Activated T-cell treated with anti-CD3 and anti-CD28 coated beads, Interleukin-2, amount 50 U/mL, for 72 hours (primary cell): ENCODE results near the gene ZNF83. TPM values are rescaled to one million over a fixed set of nuclear protein-coding genes. Genes with fewer than 3 reads are reported as not detected.
A peak's percentile ranks its signal among the peaks of the same experiment; 100 is the strongest.
"Not testable (repeated sequence)": the region's sequence is repeated elsewhere in the genome, so short reads cannot be mapped to it uniquely, and the experiment has no call there.

ENCODE experiments used
- ATAC-seq, 2 donors: fragments of 150-1000 bp; cut with Tn5 transposase; replicated peaks in 1 of 2; 2 replicates each; pipeline ENCODE4 v1.10.0; 2021; ENCODE audit warnings: moderate library complexity in 2 of 2, mild to moderate bottlenecking in 1 of 2
- DNase-seq, 2 donors: peaks; one replicate each; pipeline ENCODE4 v3.0.0; 2021 to 2022; ENCODE audit warnings: mixed read lengths in 1 of 2
- H3K27ac Mint-ChIP-seq: one replicate; pipeline ENCODE4 v1.8.0; 2022; ENCODE audit warnings: mild to moderate bottlenecking, moderate library complexity, mixed read lengths
- H3K27me3 Mint-ChIP-seq: one replicate; pipeline ENCODE4 v1.8.0; 2022; ENCODE audit warnings: low read depth, mixed read lengths
- H3K36me3 Mint-ChIP-seq, 2 donors: one replicate each; pipeline ENCODE4 v1.8.0; 2022; ENCODE audit warnings: mixed read lengths in 2 of 2, mild to moderate bottlenecking in 1 of 2; ENCODE audit not compliant: insufficient read depth in 2 of 2
- H3K4me1 Mint-ChIP-seq: one replicate; pipeline ENCODE4 v1.8.0; 2022; ENCODE audit warnings: low read depth, mixed read lengths
- H3K4me3 Mint-ChIP-seq, 2 donors: one replicate each; pipeline ENCODE4 v1.8.0; 2022; ENCODE audit warnings: mild to moderate bottlenecking in 2 of 2, mixed read lengths in 2 of 2, moderate library complexity in 2 of 2
- H3K9me3 Mint-ChIP-seq, 2 donors: one replicate each; pipeline ENCODE4 v1.8.0; 2022; ENCODE audit warnings: mixed read lengths in 2 of 2
- total RNA-seq, 2 donors: library from RNA; stranded (reverse); gene quantifications; one replicate each; pipeline ENCODE4 v1.2.3, GENCODE V29; 2022

Gene ZNF83
- 10 to 100 TPM; 47.4 to 52.8 TPM for total RNA-seq

DNA sequence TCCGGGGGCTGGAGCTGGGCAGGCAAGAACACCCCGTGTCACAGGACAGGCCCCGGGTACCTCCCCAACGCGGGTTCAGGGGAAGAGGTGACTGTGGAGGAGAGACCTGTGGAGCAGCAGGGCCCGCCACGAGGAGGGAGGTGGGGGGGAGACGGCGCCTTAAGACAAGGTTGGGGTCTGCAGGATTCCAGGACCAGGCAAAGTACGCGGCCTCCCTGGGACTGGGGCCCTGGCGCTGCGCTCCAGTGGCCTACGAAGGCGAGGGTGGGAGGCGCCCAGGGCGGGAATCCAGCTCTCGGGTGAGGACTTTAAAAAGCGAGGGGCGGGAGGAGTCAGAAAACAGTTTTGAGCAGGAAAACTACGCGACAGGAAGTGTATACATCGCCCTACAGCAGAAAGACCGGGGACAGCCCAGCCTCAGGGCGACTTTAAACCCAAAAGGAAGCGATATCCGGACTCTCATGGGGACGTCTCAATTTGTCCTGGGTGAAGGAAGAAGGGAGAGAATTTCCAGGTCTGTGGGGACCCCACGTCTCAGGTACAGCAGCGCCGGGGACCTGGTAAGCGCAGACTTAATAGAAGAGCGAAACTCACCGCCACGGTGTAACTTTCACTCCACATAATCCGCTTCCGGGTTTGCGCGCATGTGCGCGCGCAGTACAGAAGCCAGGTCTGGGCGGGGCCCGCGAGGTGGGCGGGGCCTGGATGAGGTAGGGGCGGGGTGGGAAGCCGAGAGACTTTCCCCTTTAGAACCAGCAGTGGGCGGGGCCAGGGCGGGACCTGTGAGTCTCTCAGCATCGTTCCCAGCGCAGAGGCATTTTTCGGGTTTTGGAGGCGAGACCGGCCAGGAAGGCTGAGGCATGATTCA, at the start of gene ZNF83:
Gene ZNF83, minus strand, starts transcription at position 638 of the 868 bp plus-strand sequence.
- Mint-ChIP-seq H3K27me3 (no peaks in the 10 kb centered on the region), H3K36me3 (peaks cover 8 to 38% of the 10 kb centered on the region in 2 donors), H3K27ac (peak within 1 kb of the TSS; percentile 94), H3K9me3 (peaks cover 3 to 9% of the 10 kb centered on the region in 2 donors), H3K4me1 (peaks cover 16% of the 10 kb centered on the region), H3K4me3 (peak within 1 kb of the TSS; percentile 96 to 99)
- ATAC-seq (peak; percentile 95 to 98), DNase-seq (peak; percentile 90 to 97)

DNA sequence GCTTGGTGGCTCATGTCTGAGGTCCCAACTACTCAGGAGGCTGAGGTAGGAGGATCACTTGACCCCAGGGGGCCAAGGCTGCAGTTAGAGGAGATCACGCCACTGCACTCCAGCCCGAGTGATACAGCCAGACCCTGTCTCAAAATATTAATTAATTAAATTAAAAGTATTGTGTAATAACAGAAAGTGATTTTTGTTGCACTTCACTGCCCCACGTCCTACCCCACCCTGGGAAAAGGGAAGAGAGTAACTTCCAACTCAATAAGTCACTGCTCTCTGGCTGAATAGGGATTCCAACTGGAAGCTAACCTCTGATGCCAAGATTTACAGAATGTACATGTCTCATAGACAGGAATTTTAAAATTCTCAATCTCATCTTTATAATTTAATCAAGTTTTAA, 49.5 kb upstream of the ZNF83 start:
- Mint-ChIP-seq H3K4me3 (no peak overlapping the region), H3K36me3 (peaks cover 14 to 19% of the 10 kb centered on the region in 2 donors), H3K4me1 (peaks cover 49% of the 10 kb centered on the region), H3K27me3 (no peaks in the 10 kb centered on the region), H3K9me3 (peaks cover 0 to 2% of the 10 kb centered on the region in 2 donors), H3K27ac (no peak overlapping the region)
- ATAC-seq (no peak), DNase-seq (no peak)

DNA sequence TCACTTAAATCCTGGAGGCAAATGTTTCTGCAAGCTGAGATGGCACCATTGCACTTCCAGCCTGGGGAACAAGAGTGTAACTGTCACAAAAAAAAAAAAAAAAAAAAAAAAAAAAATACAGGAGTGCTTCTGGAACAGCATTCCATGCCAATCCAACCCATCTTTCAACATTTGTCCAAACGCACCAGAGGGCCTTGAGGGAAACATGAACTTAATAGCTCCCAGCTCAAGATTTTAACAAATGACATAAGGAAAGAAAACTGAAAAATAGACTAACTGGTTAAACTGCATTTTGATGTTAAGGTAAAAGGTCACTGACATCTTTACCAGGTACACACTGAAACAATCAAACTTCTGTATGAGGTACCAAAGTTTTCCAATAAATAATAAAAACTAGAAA, 47.7 kb upstream of the ZNF83 start:
- peaks cover 40% of the 10 kb centered on the region for H3K4me1 Mint-ChIP-seq
- no peaks in the 10 kb centered on the region for H3K27me3 Mint-ChIP-seq
- no peak overlapping the region for H3K27ac Mint-ChIP-seq
- ATAC-seq (no peak), DNase-seq (no peak)
- H3K9me3 Mint-ChIP-seq: no peaks in the 10 kb centered on the region
- H3K36me3 Mint-ChIP-seq: peaks cover 14 to 21% of the 10 kb centered on the region in 2 donors
- H3K4me3 Mint-ChIP-seq: no peak overlapping the region

DNA sequence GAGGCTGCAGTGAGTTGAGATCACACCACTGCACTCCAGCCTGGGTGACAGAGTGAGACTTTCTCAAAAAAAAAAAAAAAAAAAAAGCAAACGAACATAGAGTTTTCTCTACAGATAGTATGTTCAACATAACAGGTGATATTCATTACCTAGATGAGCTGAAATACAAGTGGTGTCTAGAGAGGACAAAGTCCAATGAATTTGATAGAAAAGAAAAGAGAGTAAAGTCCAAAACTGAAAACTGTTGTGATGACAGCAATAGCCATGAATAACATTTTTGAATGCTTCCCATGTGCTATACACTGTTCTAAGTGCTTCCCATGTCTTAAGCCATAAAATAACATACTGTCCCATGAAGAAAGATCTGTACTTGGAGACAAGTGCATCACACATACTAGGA, 43.1 kb upstream of the ZNF83 start:
- H3K9me3 Mint-ChIP-seq, H3K4me3 Mint-ChIP-seq, DNase-seq, H3K27ac Mint-ChIP-seq, ATAC-seq, H3K27me3 Mint-ChIP-seq: not testable (repeated sequence)
- H3K4me1 Mint-ChIP-seq: peaks cover 12% of the 10 kb centered on the region
- H3K36me3 Mint-ChIP-seq: peaks cover 14 to 29% of the 10 kb centered on the region in 2 donors

DNA sequence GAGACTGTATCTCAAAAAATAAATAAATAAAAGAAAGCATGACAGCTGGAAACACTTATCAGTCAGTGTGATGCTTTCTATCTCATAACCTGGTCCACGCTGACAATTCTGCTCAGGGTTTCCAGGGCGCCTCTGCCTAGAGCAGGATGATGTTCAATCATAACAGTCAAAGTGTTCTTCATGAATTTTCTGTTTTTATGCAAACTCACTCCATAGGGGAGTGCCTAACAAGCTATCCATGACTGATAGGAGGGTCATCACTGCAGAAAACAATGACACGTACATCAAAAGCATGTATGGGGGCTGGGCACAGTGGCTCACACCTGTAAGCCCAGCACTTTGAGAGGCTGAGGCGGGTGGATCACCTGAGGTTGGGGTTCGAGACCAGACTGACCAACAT, 41.4 kb upstream of the ZNF83 start:
- Mint-ChIP-seq H3K4me1 (peaks cover 5% of the 10 kb centered on the region), H3K9me3 (peaks cover 0 to 6% of the 10 kb centered on the region in 2 donors), H3K27me3 (no peaks in the 10 kb centered on the region), H3K36me3 (peaks cover 19 to 32% of the 10 kb centered on the region in 2 donors), H3K27ac (no peak overlapping the region), H3K4me3 (no peak overlapping the region)
- no peak for DNase-seq
- no peak for ATAC-seq

DNA sequence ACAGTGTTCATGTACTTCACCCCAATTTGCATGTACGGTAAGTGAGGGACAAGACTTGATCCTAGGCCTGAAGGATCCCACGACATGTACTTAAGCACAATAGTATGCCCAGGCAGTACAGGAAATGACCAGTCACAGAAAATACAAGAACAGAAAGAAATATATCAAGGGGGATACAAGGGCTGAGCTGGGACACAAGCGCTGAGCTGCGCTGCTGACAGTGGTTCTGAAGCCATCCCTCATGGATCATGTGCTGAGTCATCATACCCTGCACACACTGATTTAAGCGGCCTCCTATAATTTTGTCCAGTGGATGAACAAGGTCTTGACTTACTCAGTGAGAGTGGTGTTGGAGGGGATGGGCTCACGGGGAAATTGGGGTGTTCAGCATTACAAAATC, 37.1 kb upstream of the ZNF83 start:
- H3K4me1 Mint-ChIP-seq, DNase-seq, H3K4me3 Mint-ChIP-seq, ATAC-seq, H3K27ac Mint-ChIP-seq, H3K27me3 Mint-ChIP-seq, H3K9me3 Mint-ChIP-seq: not testable (repeated sequence)
- peaks cover 19 to 35% of the 10 kb centered on the region in 2 donors for H3K36me3 Mint-ChIP-seq

DNA sequence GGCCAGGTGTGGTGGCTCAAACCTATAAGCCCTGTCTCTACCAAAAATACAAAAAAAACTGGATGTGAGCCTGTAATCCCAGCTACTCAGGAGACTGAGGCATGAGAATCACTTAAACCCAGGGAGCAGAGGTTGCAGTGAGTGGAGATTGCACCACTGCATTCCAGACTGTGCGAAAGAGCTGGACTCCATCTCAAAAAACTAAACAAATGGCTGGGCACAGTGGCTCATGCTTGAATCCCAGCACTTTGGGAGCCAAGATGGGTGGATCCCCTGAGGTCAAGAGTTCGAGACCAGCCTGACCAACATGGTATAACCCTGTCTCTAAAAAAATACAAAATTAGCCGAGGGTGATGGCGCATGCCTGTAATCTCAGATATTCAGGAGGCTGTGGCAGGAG, 34.9 kb upstream of the ZNF83 start:
- ATAC-seq (no peak), DNase-seq (no peak)
- peaks cover 0 to 10% of the 10 kb centered on the region in 2 donors for H3K9me3 Mint-ChIP-seq
- peaks cover 20 to 36% of the 10 kb centered on the region in 2 donors for H3K36me3 Mint-ChIP-seq
- H3K27ac Mint-ChIP-seq: no peak overlapping the region
- H3K4me1 Mint-ChIP-seq: peaks cover 5% of the 10 kb centered on the region
- H3K27me3 Mint-ChIP-seq: no peaks in the 10 kb centered on the region
- H3K4me3 Mint-ChIP-seq: no peak overlapping the region

DNA sequence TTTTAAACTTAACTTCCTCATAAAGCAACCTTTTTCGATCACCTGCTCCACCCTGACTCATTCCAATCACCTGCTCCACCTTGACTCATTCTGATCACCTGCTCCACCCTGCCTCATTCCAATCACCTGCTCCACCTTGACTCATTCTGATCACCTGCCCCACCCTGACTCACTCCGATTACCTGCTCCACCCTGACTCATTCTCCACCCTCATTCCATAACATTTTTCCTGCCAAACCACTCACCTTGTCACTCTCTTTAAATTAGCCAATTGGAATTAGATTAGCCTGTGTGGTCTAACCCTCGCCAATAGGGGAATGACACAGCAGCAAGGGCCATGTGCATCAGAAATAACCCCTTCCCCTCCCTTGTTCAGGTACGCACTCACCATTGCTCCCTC, 31.9 kb upstream of the ZNF83 start:
- Mint-ChIP-seq H3K27me3 (no peaks in the 10 kb centered on the region), H3K9me3 (peaks cover 0 to 4% of the 10 kb centered on the region in 2 donors), H3K27ac (no peak overlapping the region), H3K4me1 (peaks cover 11% of the 10 kb centered on the region), H3K36me3 (peaks cover 16 to 36% of the 10 kb centered on the region in 2 donors), H3K4me3 (no peak overlapping the region)
- no peak for DNase-seq
- ATAC-seq: no peak

DNA sequence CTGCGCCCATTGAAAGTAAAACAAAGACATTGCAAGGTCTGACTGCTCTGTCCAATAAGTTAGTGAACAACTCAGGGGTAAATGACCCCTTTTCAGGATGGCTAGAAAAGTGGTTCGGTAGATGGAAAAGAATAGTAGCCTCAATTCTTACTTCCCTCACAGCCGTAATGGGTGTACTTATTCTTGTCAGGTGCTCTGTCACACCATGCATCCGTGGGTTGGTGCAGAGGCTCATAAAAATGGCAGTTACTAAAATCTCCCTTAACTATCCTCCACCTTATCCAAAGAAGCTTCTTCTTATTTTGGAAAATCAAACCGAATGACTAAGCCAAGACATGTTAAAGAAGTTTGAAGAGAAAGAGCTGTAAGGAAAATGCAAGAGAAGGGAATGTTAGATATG, 31.4 kb upstream of the ZNF83 start:
- Mint-ChIP-seq H3K27me3 (no peaks in the 10 kb centered on the region), H3K4me3 (no peak overlapping the region), H3K9me3 (peaks cover 0 to 4% of the 10 kb centered on the region in 2 donors), H3K36me3 (peaks cover 15 to 33% of the 10 kb centered on the region in 2 donors), H3K27ac (no peak overlapping the region), H3K4me1 (peaks cover 11% of the 10 kb centered on the region)
- ATAC-seq: no peak
- DNase-seq: no peak

DNA sequence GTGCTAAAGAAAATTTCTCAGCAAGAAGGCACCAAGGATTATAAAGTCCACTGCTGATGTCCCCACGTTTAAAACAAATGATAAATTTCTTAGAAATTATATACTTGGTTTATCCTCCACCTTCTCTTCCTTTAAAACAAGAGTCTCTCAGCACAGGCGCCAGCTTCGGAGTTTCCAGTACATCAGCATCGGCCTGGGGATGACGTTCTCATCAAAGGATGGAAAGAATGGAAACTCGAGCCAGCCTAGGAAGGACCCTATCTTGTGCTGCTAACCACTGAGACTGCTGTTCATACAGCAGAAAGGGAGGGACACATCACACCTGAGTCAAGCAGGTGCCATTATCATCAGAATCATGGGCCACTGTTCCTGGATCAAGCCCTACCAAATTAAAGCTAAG, 29.8 kb upstream of the ZNF83 start:
- Mint-ChIP-seq H3K27ac (no peak overlapping the region), H3K27me3 (no peaks in the 10 kb centered on the region), H3K9me3 (peaks cover 0 to 4% of the 10 kb centered on the region in 2 donors), H3K4me1 (peaks cover 11% of the 10 kb centered on the region), H3K4me3 (no peak overlapping the region), H3K36me3 (peaks cover 11 to 35% of the 10 kb centered on the region in 2 donors)
- DNase-seq (no peak), ATAC-seq (no peak)

DNA sequence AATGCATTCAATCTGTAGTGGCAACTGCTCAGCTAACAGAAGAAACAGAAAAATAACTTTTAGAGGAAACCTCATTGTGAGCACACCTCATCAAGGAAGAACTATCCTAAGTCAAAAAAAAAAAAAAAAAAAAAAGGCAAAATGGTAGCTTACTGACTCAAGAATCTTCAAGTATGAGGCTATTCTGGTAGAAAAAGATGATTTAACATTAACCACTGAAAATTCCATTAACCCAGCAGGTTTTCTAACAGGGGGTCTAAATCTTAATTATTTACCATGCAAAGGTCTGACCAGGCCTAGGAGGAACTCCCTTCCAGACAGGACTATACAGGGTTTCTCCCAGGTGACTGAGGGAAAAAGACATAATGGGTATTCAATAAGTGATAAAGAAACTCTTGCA, 28.4 kb upstream of the ZNF83 start:
- DNase-seq: no peak
- Mint-ChIP-seq H3K36me3 (peaks cover 13 to 42% of the 10 kb centered on the region in 2 donors), H3K27ac (no peak overlapping the region), H3K4me3 (no peak overlapping the region), H3K4me1 (peaks cover 11% of the 10 kb centered on the region), H3K9me3 (peaks cover 0 to 4% of the 10 kb centered on the region in 2 donors), H3K27me3 (no peaks in the 10 kb centered on the region)
- no peak for ATAC-seq

DNA sequence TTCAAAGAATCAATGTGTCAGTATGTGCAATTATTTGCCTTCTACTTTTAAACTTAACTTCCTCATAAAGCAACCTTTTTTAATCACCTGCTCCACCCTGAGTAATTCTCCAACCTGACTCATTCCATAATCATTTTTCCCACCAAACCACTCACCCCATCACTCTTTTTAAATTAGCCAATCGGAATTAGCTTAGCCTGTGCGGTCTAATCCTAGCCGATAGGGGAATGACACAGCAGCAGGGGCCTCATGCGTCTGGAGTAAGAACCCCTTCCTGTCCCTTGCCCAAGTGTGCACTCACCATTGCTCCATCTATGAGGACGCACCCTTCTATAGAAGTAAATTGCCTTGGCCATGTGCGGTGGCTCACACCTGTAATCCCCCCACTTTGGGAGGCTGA, 27.4 kb upstream of the ZNF83 start:
- H3K4me3 Mint-ChIP-seq: no peak overlapping the region
- no peak overlapping the region for H3K27ac Mint-ChIP-seq
- peaks cover 11% of the 10 kb centered on the region for H3K4me1 Mint-ChIP-seq
- ATAC-seq (no peak), DNase-seq (no peak)
- no peaks in the 10 kb centered on the region for H3K27me3 Mint-ChIP-seq
- peaks cover 0 to 4% of the 10 kb centered on the region in 2 donors for H3K9me3 Mint-ChIP-seq
- peaks cover 14 to 45% of the 10 kb centered on the region in 2 donors for H3K36me3 Mint-ChIP-seq

DNA sequence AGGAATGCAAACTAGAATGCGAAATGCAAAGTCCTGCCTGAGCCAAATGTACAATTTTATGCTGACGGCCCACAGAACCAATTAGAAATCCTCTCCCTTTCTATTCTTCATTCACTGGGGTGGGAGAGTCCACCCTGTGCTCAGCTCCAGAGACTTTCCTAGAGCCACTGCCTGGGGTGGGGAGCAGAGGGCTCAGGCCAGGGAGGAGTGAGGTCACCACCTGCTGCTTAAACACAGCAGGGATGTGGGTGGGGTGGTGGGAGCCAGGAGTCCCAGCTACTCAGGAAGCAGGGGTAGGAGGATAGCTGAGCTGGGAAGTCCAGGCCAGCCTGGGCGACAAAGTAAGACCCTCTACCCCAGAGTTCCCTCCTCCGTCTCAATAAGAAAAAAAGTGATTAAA, 26.9 kb upstream of the ZNF83 start:
- peaks cover 0 to 2% of the 10 kb centered on the region in 2 donors for H3K9me3 Mint-ChIP-seq
- no peaks in the 10 kb centered on the region for H3K27me3 Mint-ChIP-seq
- peaks cover 15 to 45% of the 10 kb centered on the region in 2 donors for H3K36me3 Mint-ChIP-seq
- ATAC-seq: no peak
- H3K27ac Mint-ChIP-seq: no peak overlapping the region
- H3K4me3 Mint-ChIP-seq: no peak overlapping the region
- no peak for DNase-seq
- H3K4me1 Mint-ChIP-seq: peaks cover 10% of the 10 kb centered on the region
